ENCODE results near the gene PLB1. TPM values are rescaled to one million over a fixed set of nuclear protein-coding genes. Genes with fewer than 3 reads are reported as not detected.
A peak's percentile ranks its signal among the peaks of the same experiment; 100 is the strongest.

Gene PLB1
- total RNA-seq, 4 donors from 2014 or later: 3.0 to 14.5 (median 10.5) TPM

DNA sequence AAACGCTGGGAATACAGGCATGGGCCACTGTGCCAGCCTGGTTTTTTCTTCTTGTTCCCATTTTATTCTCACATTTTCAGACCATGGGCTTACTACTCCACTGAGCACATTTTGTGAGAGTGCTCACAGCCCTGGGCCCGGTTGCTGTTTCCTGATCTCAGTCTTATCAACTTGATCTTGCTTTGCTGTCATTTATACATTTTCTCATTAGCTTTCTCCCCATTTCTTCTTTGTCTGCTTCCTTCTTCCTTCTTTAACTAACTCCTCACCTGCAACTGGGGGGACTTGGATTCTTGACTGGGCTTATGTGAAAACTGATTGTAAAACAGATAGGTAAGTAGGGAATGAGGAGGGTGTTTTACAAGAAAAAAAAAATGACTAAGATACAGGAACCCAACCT lies 117.3 kb downstream of the PLB1 start:
- ATAC-seq: no peak
- Histone ChIP-seq H3K27me3 (no peaks in the 10 kb centered on the region), H3K27ac (peak overlapping the region; percentile 18 to 92 (median 86)), H3K9me3 (no peaks in the 10 kb centered on the region), H3K36me3 (no peaks in the 10 kb centered on the region), H3K4me3 (no peak overlapping the region), H3K4me1 (peaks cover 0 to 45% (median 0%) of the 10 kb centered on the region in 3 donors)
- TF ChIP-seq EP300 (IDR thresholded peaks at IDR 0.05): no peak
- WGBS, 2 donors (ENCODE audit: low coverage in 1 of 2): 76 to 89% methylated on average over 2 of the region's 2 CpGs

DNA sequence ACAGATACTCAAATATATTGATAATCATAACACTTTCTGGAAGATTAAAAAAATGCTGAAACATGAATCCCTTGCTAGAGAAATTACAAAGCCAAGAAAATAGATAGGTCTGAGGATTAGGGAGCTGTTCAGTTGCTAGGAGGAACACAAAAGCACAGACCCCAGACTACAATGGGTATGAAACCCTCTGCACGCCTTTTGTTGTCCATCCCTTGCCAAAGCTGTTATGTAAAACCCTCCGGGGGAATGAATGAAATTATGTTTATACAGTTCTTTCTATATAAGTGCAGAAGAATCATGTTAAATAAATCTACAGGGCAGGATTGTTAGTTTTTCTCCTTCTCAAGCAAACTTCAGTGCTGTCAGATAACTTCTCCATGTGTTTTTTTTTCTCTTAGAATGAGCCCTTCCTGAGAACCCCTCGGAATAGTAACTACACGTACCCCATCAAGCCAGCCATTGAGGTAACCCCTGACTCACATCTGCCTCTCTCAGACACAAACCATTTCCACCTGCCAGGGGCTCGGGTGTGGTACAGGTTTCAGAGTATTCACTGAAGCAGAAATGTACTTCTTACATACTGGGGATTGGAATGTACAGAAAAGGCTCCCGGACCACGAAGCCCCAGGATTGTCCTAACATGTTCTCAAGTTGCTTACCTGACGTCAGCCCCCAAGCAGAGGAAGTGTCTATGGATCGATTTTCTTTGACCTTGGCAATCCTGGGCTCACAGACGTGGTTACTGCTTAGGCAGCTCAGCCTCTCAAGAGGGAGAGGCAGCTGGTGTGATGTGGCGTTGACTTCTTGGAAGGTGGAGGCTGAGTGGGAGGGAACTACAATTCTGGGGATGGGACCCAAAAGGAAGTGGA lies 118.0 kb downstream of the PLB1 start:
- peak overlapping the region; percentile 18 to 92 (median 86) for H3K27ac ChIP-seq
- TF ChIP-seq POLR2A (IDR thresholded peaks at IDR 0.05) (no peak), EP300 (IDR thresholded peaks at IDR 0.05) (no peak), POLR2AphosphoS5 (IDR thresholded peaks at IDR 0.05) (no peak)
- TF ChIP-seq, protein P1, sequence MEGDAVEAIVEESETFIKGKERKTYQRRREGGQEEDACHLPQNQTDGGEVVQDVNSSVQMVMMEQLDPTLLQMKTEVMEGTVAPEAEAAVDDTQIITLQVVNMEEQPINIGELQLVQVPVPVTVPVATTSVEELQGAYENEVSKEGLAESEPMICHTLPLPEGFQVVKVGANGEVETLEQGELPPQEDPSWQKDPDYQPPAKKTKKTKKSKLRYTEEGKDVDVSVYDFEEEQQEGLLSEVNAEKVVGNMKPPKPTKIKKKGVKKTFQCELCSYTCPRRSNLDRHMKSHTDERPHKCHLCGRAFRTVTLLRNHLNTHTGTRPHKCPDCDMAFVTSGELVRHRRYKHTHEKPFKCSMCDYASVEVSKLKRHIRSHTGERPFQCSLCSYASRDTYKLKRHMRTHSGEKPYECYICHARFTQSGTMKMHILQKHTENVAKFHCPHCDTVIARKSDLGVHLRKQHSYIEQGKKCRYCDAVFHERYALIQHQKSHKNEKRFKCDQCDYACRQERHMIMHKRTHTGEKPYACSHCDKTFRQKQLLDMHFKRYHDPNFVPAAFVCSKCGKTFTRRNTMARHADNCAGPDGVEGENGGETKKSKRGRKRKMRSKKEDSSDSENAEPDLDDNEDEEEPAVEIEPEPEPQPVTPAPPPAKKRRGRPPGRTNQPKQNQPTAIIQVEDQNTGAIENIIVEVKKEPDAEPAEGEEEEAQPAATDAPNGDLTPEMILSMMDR (IDR thresholded peaks at IDR 0.05): no peak
- no peaks in the 10 kb centered on the region for H3K36me3 ChIP-seq
- no peaks in the 10 kb centered on the region for H3K27me3 ChIP-seq
- 34 to 60% methylated on average over 5 to 11 of the region's 11 CpGs for WGBS, 2 donors (ENCODE audit: low coverage in 1 of 2)
- no peaks in the 10 kb centered on the region for H3K9me3 ChIP-seq
- peaks cover 0 to 45% (median 0%) of the 10 kb centered on the region in 3 donors for H3K4me1 ChIP-seq
- peak; percentile 46 for ATAC-seq
- H3K4me3 ChIP-seq: no peak overlapping the region

DNA sequence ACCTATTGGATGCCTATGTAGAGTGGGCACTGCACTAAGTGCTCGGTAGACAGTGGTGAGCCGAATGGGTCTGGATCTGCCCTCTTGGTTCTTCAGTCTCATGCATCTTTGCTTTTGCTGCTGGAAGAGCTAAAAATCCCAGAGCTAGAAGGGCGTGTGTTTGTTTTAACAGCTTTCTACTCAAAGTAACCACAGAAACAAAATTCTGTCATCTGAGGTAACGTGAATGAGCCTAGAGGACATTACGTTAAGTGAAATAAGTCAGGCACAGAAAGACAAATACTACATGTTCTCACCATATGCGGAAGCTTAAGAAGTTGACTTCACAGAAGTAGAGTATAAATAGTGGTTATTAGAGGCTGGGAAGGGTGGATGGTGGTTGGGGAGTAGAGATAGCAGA lies 119.8 kb downstream of the PLB1 start:
- no peaks in the 10 kb centered on the region for H3K36me3 ChIP-seq
- peaks cover 2 to 52% (median 11%) of the 10 kb centered on the region in 3 donors for H3K4me1 ChIP-seq
- peak overlapping the region in 3 of 4 donors; percentile 82 to 92 (median 90) for H3K27ac ChIP-seq
- TF ChIP-seq POLR2AphosphoS5 (IDR thresholded peaks at IDR 0.05): no peak
- TF ChIP-seq, protein P1 (IDR thresholded peaks at IDR 0.05): no peak
- TF ChIP-seq POLR2A (IDR thresholded peaks at IDR 0.05): no peak
- TF ChIP-seq EP300 (IDR thresholded peaks at IDR 0.05): no peak
- no peak for ATAC-seq
- H3K9me3 ChIP-seq: no peaks in the 10 kb centered on the region
- WGBS, 2 donors (ENCODE audit: low coverage in 1 of 2): 72 to 100% methylated on average over 1 to 6 of the region's 6 CpGs
- H3K27me3 ChIP-seq: no peaks in the 10 kb centered on the region
- no peak overlapping the region for H3K4me3 ChIP-seq

GRCh38 chr2:28616396-28616999 lies 120.6 kb downstream of the PLB1 start:
- no peaks in the 10 kb centered on the region for H3K36me3 ChIP-seq
- TF ChIP-seq, protein P1 (IDR thresholded peaks at IDR 0.05): no peak
- TF ChIP-seq POLR2A (IDR thresholded peaks at IDR 0.05): no peak
- TF ChIP-seq EP300 (IDR thresholded peaks at IDR 0.05): no peak
- TF ChIP-seq POLR2AphosphoS5 (IDR thresholded peaks at IDR 0.05): no peak
- WGBS, 2 donors (ENCODE audit: low coverage in 1 of 2): 62 to 63% methylated on average over 3 of the region's 3 CpGs
- H3K9me3 ChIP-seq: no peaks in the 10 kb centered on the region
- peak overlapping the region in 3 of 4 donors; percentile 82 to 92 (median 90) for H3K27ac ChIP-seq
- H3K4me3 ChIP-seq: no peak overlapping the region
- peaks cover 7 to 56% (median 18%) of the 10 kb centered on the region in 3 donors for H3K4me1 ChIP-seq
- no peak for ATAC-seq
- H3K27me3 ChIP-seq: no peaks in the 10 kb centered on the region

- Histone ChIP-seq H3K27ac (peak overlapping the region in 3 of 4 donors; percentile 68 to 97 (median 94)), H3K9me3 (no peaks in the 10 kb centered on the region), H3K36me3 (no peaks in the 10 kb centered on the region), H3K4me1 (peaks cover 7 to 67% (median 23%) of the 10 kb centered on the region in 3 donors), H3K27me3 (no peaks in the 10 kb centered on the region), H3K4me3 (no peak overlapping the region)
- no peak for ATAC-seq
- WGBS, 2 donors (ENCODE audit: low coverage in 1 of 2): 83 to 100% methylated on average over 3 of the region's 3 CpGs
- TF ChIP-seq POLR2A (IDR thresholded peaks at IDR 0.05): no peak
- TF ChIP-seq, protein P1 (IDR thresholded peaks at IDR 0.05): no peak
- no peak for TF ChIP-seq POLR2AphosphoS5 (IDR thresholded peaks at IDR 0.05)
- TF ChIP-seq EP300 (IDR thresholded peaks at IDR 0.05): no peak
Observed at GRCh38 chr2:28617502-28618184, 121.8 kb downstream of the PLB1 start.
